ENCODE data around the gene MSMO1.

MSMO1 gene

GRCh38 chr4:165361810-165362209, 34.3 kb downstream of the MSMO1 start:
- no peak for DNase-seq

GRCh38 chr4:165364452-165365080, 37.1 kb downstream of the MSMO1 start:
- no peak for DNase-seq

GRCh38 chr4:165367040-165367439, 39.6 kb downstream of the MSMO1 start:
- DNase-seq = no peak

- DNase-seq = no peak
These were observed 40.6 kb downstream of the MSMO1 start for GRCh38 chr4:165368114-165368513.

GRCh38 chr4:165368567-165368966, 41.1 kb downstream of the MSMO1 start:
- DNase-seq = no peak

GRCh38 chr4:165369522-165369921, 42.1 kb downstream of the MSMO1 start:
- no peak for DNase-seq

- DNase-seq = no peak
These were observed 43.1 kb downstream of the MSMO1 start for GRCh38 chr4:165370530-165370929.

GRCh38 chr4:165375465-165375864, 48.0 kb downstream of the MSMO1 start:
- no peak for DNase-seq

GRCh38 chr4:165378398-165378744, 50.9 kb downstream of the MSMO1 start:
- no peak for DNase-seq

GRCh38 chr4:165378745-165379677, 51.5 kb downstream of the MSMO1 start, which contains the start of gene CPE:
TSS of gene CPE (plus strand) at chr4:165379008. CDS start at chr4:165379222, 214 bp downstream.
- DNase-seq = peak; percentile 73

- no peak for DNase-seq
These were observed 52.2 kb downstream of the MSMO1 start for GRCh38 chr4:165379678-165380064.

- no peak for DNase-seq
These were observed 53.3 kb downstream of the MSMO1 start for GRCh38 chr4:165380805-165381204.

GRCh38 chr4:165381821-165382373, 54.4 kb downstream of the MSMO1 start:
- no peak for DNase-seq

GRCh38 chr4:165382640-165383039, 55.2 kb downstream of the MSMO1 start:
- DNase-seq = no peak

- DNase-seq = no peak
These were observed 56.2 kb downstream of the MSMO1 start for GRCh38 chr4:165383591-165384073.

- DNase-seq = no peak
These were observed 56.7 kb downstream of the MSMO1 start for GRCh38 chr4:165384186-165384585.

- DNase-seq = no peak
These were observed 57.1 kb downstream of the MSMO1 start for GRCh38 chr4:165384598-165384997.

- no peak for DNase-seq
These were observed 57.7 kb downstream of the MSMO1 start for GRCh38 chr4:165385126-165385525.

- DNase-seq = no peak
These were observed 58.9 kb downstream of the MSMO1 start for GRCh38 chr4:165386328-165386727.

- no peak for DNase-seq
These were observed 61.3 kb downstream of the MSMO1 start for GRCh38 chr4:165388756-165389155.

Data from stimulated activated CD4-positive, alpha-beta T cell treated with anti-CD3 and anti-CD28 coated beads, Interleukin-1b, Interleukin-23, amount 100 ng/mL, for 48 hours (primary cell).